Neuron (in vitro differentiated cells): ENCODE data around the gene HEATR3.
A peak's percentile ranks its signal among the peaks of the same experiment; 100 is the strongest.

ENCODE experiments used
- H2AFZ ChIP-seq: one replicate; pipeline ENCODE4 v1.6.1; 2013; ENCODE audit warnings: low read depth, mild to moderate bottlenecking, inconsistent platforms, low read length, moderate library complexity
- H3K27me3 ChIP-seq: one replicate; pipeline ENCODE4 v1.6.1; 2013; ENCODE audit warnings: low read length; ENCODE audit not compliant: insufficient read depth
- H3K36me3 ChIP-seq: one replicate; pipeline ENCODE4 v1.6.1; 2013; ENCODE audit warnings: low read length; ENCODE audit not compliant: insufficient read depth
- H3K4me1 ChIP-seq: one replicate; pipeline ENCODE4 v1.6.1; 2013; ENCODE audit warnings: low read length; ENCODE audit not compliant: insufficient read depth
- H3K4me3 ChIP-seq: 2 replicates; pipeline ENCODE4 v1.5.1; 2013; ENCODE audit warnings: mild to moderate bottlenecking, low read length, moderate library complexity
- H3K9me3 ChIP-seq: one replicate; pipeline ENCODE4 v1.6.1; 2013; ENCODE audit warnings: low read length

The HEATR3 gene

GRCh38 chr16:50092891-50093290 lies 27.1 kb downstream of the HEATR3 start:
- H3K36me3 ChIP-seq: peaks cover 4% of the 10 kb centered on the region
- no peak overlapping the region for H3K4me3 ChIP-seq
- H2AFZ ChIP-seq: no peak overlapping the region
- H3K27me3 ChIP-seq: no peaks in the 10 kb centered on the region
- H3K4me1 ChIP-seq: no peaks in the 10 kb centered on the region
- no peaks in the 10 kb centered on the region for H3K9me3 ChIP-seq

GRCh38 chr16:50093607-50094539 lies 28.1 kb downstream of the HEATR3 start:
- H3K36me3 ChIP-seq: no peaks in the 10 kb centered on the region

DNA sequence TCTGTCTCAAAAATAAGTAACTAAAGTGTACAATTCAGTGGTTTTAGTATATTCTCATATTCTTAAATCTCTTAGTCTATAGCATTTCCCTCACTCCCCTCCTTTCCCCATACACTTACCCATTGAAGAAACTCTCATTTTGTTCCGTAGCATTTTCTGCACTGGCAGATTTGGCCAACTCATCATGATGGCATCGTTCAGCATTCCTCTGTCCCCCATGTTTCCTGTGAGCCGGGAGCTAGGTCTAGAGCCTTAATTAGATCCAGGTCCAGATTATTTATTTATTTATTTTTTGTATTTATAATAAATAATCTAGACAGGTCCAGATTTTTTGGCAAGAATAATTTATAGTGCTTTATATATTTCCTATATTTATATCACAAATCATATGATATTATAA lies 31.0 kb downstream of the HEATR3 start:
- H3K36me3 ChIP-seq: peaks cover 9% of the 10 kb centered on the region
- no peaks in the 10 kb centered on the region for H3K9me3 ChIP-seq
- H3K4me3 ChIP-seq: no peak overlapping the region
- H3K4me1 ChIP-seq: no peaks in the 10 kb centered on the region
- no peak overlapping the region for H2AFZ ChIP-seq
- no peaks in the 10 kb centered on the region for H3K27me3 ChIP-seq

More at GRCh38 chr16:50093607-50094539, 28.1 kb downstream of the HEATR3 start:
- Histone ChIP-seq H3K4me3 (no peak overlapping the region), H3K9me3 (no peaks in the 10 kb centered on the region), H3K4me1 (no peaks in the 10 kb centered on the region), H3K27me3 (no peaks in the 10 kb centered on the region), H2AFZ (no peak overlapping the region)

DNA sequence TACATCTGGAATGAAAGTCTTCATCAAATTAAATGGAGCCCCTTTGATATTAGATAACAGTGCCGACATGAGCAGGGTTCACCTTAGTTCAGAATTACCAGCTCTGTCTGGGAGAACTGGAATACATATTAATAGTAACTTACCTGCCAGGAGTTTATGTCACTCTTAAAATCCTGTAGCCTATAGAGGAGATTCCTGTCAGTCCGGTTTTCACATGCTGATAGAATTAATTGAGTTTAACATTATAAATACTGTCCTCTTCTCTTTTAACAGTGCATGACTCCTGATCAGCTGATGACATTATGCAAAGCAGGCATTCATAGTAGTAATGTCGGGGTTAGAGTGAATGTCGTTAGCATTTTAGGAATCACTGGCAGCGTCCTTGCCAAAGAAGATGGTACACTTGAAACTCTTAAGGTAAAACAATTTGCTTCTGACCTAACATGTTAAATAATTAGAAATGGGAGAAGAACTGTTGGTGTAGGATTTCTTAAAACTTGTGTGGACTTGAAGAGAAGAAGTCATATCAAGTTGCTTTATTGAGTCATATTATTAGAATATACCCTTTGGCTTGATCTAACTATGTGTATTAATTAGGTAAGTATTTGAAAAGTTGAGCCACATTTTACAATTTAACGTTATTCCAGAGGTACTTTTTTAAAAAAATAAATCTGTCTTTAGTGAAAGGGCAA lies 34.3 kb downstream of the HEATR3 start:
- Histone ChIP-seq H3K36me3 (peaks cover 17% of the 10 kb centered on the region), H3K4me3 (no peak overlapping the region)

GRCh38 chr16:50102051-50102746 lies 36.4 kb downstream of the HEATR3 start:
- Histone ChIP-seq H3K27me3 (no peaks in the 10 kb centered on the region), H2AFZ (no peak overlapping the region), H3K36me3 (peaks cover 17% of the 10 kb centered on the region), H3K9me3 (no peaks in the 10 kb centered on the region), H3K4me1 (no peaks in the 10 kb centered on the region), H3K4me3 (no peak overlapping the region)

More for the DNA sequence above, 34.3 kb downstream of the HEATR3 start:
- H3K9me3 ChIP-seq: no peaks in the 10 kb centered on the region
- no peaks in the 10 kb centered on the region for H3K4me1 ChIP-seq
- H3K27me3 ChIP-seq: no peaks in the 10 kb centered on the region
- no peak overlapping the region for H2AFZ ChIP-seq

- Histone ChIP-seq H3K36me3 (peaks cover 17% of the 10 kb centered on the region), H3K4me1 (no peaks in the 10 kb centered on the region), H2AFZ (no peak overlapping the region)
Measured at GRCh38 chr16:50103764-50104163, 38.0 kb downstream of the HEATR3 start.

GRCh38 chr16:50114357-50115129 lies 48.8 kb downstream of the HEATR3 start:
- Histone ChIP-seq H3K4me3 (no peak overlapping the region), H3K27me3 (no peaks in the 10 kb centered on the region)

More at GRCh38 chr16:50103764-50104163, 38.0 kb downstream of the HEATR3 start:
- H3K9me3 ChIP-seq: no peaks in the 10 kb centered on the region
- no peaks in the 10 kb centered on the region for H3K27me3 ChIP-seq
- no peak overlapping the region for H3K4me3 ChIP-seq

GRCh38 chr16:50120711-50121110 lies 54.9 kb downstream of the HEATR3 start:
- no peaks in the 10 kb centered on the region for H3K27me3 ChIP-seq
- H2AFZ ChIP-seq: no peak overlapping the region
- no peaks in the 10 kb centered on the region for H3K36me3 ChIP-seq
- H3K4me1 ChIP-seq: peaks cover 3% of the 10 kb centered on the region
- no peaks in the 10 kb centered on the region for H3K9me3 ChIP-seq
- no peak overlapping the region for H3K4me3 ChIP-seq

More at GRCh38 chr16:50114357-50115129, 48.8 kb downstream of the HEATR3 start:
- Histone ChIP-seq H2AFZ (no peak overlapping the region), H3K4me1 (peaks cover 4% of the 10 kb centered on the region), H3K36me3 (no peaks in the 10 kb centered on the region), H3K9me3 (no peaks in the 10 kb centered on the region)

DNA sequence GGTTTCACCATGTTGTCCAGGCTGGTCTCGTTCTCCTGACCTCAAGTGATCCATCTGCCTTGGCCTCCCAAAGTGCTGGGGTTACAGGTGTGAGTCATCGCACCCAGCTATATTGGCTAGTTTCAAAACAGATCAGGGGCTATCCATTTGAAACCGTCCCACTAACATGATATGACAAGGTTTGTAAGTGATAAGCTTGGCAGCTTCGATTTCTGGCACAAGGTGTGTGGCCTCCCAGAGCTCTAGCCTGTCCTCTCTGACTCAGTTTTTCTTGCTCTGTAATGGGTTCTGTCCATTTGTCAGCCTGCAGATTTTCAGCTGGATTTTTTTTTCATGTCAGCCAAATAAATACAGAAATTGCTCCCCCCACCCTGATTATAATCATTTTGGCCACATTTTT lies 55.5 kb downstream of the HEATR3 start:
- no peaks in the 10 kb centered on the region for H3K27me3 ChIP-seq

DNA sequence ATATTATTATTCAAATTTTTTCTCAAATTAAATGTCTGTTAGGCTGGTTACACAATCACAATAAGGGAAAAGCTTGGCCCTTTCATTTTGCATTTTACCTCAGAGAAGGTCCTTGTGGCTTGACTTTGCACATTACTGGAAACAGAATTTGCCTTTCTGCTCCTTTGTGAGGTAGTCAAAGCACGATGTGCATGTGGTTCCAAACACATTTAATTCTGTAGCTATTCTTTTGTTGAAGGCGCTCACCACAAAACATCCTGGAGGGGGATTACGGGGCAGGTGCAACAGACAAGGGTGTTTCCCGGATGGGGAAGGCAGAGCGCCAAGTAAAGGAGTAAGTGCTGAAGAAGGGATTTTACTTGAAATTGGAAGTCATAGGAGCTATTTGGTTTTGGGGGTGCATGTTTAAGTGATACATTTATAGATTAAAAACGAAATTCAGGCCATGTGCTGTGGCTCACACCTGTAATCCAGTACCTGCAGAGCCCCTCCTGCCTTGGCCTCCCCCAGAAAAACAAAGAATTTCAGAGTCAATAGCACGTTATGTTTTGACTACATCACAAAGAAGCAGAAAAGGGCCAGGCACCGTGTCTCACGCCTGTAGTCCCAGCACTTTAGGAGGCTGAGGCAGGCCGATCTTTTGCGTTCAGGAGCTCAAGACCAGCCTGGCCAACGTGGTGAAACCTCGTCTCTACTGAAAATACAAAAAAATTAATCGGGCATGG lies 56.1 kb downstream of the HEATR3 start:
- no peaks in the 10 kb centered on the region for H3K27me3 ChIP-seq
- no peak overlapping the region for H3K4me3 ChIP-seq
- no peaks in the 10 kb centered on the region for H3K9me3 ChIP-seq
- peak overlapping the region; percentile 10 for H2AFZ ChIP-seq
- H3K4me1 ChIP-seq: peaks cover 3% of the 10 kb centered on the region
- H3K36me3 ChIP-seq: no peaks in the 10 kb centered on the region

More for the DNA sequence above, 55.5 kb downstream of the HEATR3 start:
- peaks cover 3% of the 10 kb centered on the region for H3K4me1 ChIP-seq
- H3K4me3 ChIP-seq: no peak overlapping the region
- no peaks in the 10 kb centered on the region for H3K36me3 ChIP-seq
- H3K9me3 ChIP-seq: no peaks in the 10 kb centered on the region
- peak overlapping the region; percentile 10 for H2AFZ ChIP-seq

DNA sequence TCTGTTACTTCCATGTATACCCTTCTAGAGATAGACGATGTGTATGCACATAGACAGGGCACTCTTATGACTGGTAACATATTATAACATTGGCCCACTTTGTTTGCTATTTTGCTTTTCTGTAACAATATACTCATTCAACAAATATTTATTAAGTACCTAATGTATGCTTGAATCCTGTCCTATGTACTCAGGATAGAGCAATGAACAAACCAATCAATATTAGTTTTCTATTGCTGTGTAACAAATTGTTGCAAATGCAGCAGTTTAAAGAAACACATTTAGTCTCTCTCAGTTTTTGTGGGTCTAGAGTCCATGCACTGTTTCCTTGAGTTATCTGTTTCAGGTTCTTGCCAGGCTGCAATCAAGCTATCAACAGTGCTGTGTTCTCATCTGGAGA lies 57.6 kb downstream of the HEATR3 start:
- H2AFZ ChIP-seq: no peak overlapping the region
- H3K9me3 ChIP-seq: no peaks in the 10 kb centered on the region
- no peaks in the 10 kb centered on the region for H3K36me3 ChIP-seq
- H3K27me3 ChIP-seq: no peaks in the 10 kb centered on the region
- peaks cover 3% of the 10 kb centered on the region for H3K4me1 ChIP-seq
- H3K4me3 ChIP-seq: no peak overlapping the region

- Histone ChIP-seq H3K9me3 (no peaks in the 10 kb centered on the region), H2AFZ (no peak overlapping the region), H3K36me3 (no peaks in the 10 kb centered on the region), H3K4me1 (peaks cover 3% of the 10 kb centered on the region), H3K4me3 (no peak overlapping the region), H3K27me3 (no peaks in the 10 kb centered on the region)
Measured at GRCh38 chr16:50124769-50125168, 59.0 kb downstream of the HEATR3 start.
